Natural killer cell (primary cell): ENCODE measurements around the gene C1orf87. TPM values are rescaled to one million over a fixed set of nuclear protein-coding genes. Genes with fewer than 3 reads are reported as not detected.
"Not testable (repeated sequence)": the region's sequence is repeated elsewhere in the genome, so short reads cannot be mapped to it uniquely, and the experiment has no call there.

Experiments
- ATAC-seq, 3 donors: fragments of 150-1000 bp in 2 of 3; fragments of 200-7000 bp in 1 of 3; cut with Tn5 transposase; 1 replicate in 1 of 3; 2 replicates in 2 of 3; pipeline ENCODE4 v1.10.0; 2021; ENCODE audit warnings: mild to moderate bottlenecking in 2 of 3, moderate library complexity in 2 of 3
- DNase-seq, 2 donors: peaks; one replicate each; pipeline versions ENCODE4 v3.0.0 to v3.0.0-alpha.2; 2013 to 2021; ENCODE audit warnings: mixed read lengths in 1 of 2
- H3K27ac ChIP-seq: one replicate; pipeline ENCODE4 v1.5.1; 2013; ENCODE audit warnings: mild to moderate bottlenecking, low read length
- H3K27me3 ChIP-seq: one replicate; pipeline ENCODE4 v1.6.1; 2013; ENCODE audit warnings: low read length; ENCODE audit not compliant: control insufficient read depth, insufficient read depth
- H3K36me3 ChIP-seq: one replicate; pipeline ENCODE4 v1.6.1; 2013; ENCODE audit warnings: low read length; ENCODE audit not compliant: control insufficient read depth, insufficient read depth
- H3K4me1 ChIP-seq: one replicate; pipeline ENCODE4 v1.6.1; 2013; ENCODE audit warnings: low read length; ENCODE audit not compliant: control insufficient read depth, insufficient read depth
- H3K4me3 ChIP-seq: one replicate; pipeline ENCODE4 v1.5.1; 2013; ENCODE audit warnings: low read length
- H3K9me3 ChIP-seq: one replicate; pipeline ENCODE4 v1.6.1; 2013; ENCODE audit warnings: low read length; ENCODE audit not compliant: control insufficient read depth, insufficient read depth
- H3K27ac Mint-ChIP-seq, 2 donors: one replicate each; pipeline ENCODE4 v1.8.0; 2022; ENCODE audit warnings: mild to moderate bottlenecking in 2 of 2, mixed read lengths in 2 of 2, moderate library complexity in 1 of 2
- H3K27me3 Mint-ChIP-seq, 2 donors: one replicate each; pipeline ENCODE4 v1.8.0; 2022; ENCODE audit warnings: low read depth in 2 of 2, mixed read lengths in 2 of 2
- H3K36me3 Mint-ChIP-seq: one replicate; pipeline ENCODE4 v1.8.0; 2022; ENCODE audit warnings: mixed read lengths
- H3K4me1 Mint-ChIP-seq, 2 donors: one replicate each; pipeline ENCODE4 v1.8.0; 2022; ENCODE audit warnings: mixed read lengths in 2 of 2
- H3K4me3 Mint-ChIP-seq: one replicate; pipeline ENCODE4 v1.8.0; 2022; ENCODE audit warnings: mild to moderate bottlenecking, moderate library complexity, mixed read lengths
- H3K9me3 Mint-ChIP-seq, 2 donors: one replicate each; pipeline ENCODE4 v1.8.0; 2022; ENCODE audit warnings: mixed read lengths in 2 of 2
- WGBS: methylation state at CpG from one replicate; pipeline ENCODE4 v1.1.7; 2013; ENCODE audit warnings: missing lambda C conversion rate; ENCODE audit not compliant: insufficient coverage; 5-methylcytosine and 5-hydroxymethylcytosine counted together
- intact Hi-C: fragments of 100-400 bp; cut with micrococcal nuclease; formaldehyde crosslinking; loops from one replicate; pipeline ENCODE4 v1.14.2; 2022
- total RNA-seq, 4 donors: library from RNA; stranded (reverse); fragments of 120-200 nt in 1 of 4; gene quantifications; one replicate each; pipeline versions ENCODE4 v1.2.3 to v1.2.4, GENCODE V29; 2013 to 2022
- TF ChIP-seq, protein P1 (sequence below): fragments of 200-600 bp; IDR thresholded peaks from one replicate; pipeline ENCODE4 v1.8.0; 2022; ENCODE audit warnings: antibody characterized with exemption

Gene C1orf87
- total RNA-seq, 3 donors from 2014 or later (not counting 1 experiment from before 2014, with no cell fraction given), result not detected

DNA sequence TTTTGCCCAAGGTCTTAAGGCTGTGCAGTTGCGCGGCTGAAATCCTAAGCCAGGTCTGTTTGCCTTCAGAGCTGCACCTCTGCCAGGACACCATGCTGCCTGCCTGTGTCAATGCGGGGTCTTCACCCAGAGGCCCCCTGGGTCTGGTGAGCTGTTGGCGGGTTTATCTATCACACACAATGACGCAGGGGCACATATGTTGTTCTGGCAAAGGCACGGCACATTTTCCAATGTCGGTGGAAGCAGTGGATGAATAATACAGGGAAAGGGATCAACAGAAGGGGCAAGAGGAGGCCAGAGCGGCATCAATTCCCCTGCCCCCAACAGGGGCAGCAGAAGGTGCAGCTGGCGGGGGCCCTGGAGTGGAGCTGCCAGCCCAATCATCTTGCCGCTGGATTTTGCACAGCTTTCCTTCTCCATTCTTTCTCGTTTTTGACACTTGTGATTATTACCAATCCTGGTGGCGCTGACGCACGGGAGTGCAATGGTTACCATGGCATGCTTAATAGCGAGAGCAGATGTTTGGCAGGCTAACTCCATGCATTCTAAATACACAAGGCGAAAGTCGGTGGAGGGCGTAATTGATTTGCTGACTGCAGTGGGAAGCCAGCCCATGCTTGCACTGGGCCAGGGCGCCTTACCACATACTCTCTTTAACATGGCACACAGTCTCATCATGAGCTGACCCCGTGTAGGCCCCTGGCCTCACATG lies 101.2 kb downstream of the C1orf87 start:
- 91% methylated on average over 20 of the region's 20 CpGs for WGBS
- no peak overlapping the region for H3K4me3 Mint-ChIP-seq
- ATAC-seq (no peak), DNase-seq (no peak)
- intact Hi-C loops, result no loop called here
- no peaks in the 10 kb centered on the region for H3K36me3 Mint-ChIP-seq
- TF ChIP-seq, protein P1, sequence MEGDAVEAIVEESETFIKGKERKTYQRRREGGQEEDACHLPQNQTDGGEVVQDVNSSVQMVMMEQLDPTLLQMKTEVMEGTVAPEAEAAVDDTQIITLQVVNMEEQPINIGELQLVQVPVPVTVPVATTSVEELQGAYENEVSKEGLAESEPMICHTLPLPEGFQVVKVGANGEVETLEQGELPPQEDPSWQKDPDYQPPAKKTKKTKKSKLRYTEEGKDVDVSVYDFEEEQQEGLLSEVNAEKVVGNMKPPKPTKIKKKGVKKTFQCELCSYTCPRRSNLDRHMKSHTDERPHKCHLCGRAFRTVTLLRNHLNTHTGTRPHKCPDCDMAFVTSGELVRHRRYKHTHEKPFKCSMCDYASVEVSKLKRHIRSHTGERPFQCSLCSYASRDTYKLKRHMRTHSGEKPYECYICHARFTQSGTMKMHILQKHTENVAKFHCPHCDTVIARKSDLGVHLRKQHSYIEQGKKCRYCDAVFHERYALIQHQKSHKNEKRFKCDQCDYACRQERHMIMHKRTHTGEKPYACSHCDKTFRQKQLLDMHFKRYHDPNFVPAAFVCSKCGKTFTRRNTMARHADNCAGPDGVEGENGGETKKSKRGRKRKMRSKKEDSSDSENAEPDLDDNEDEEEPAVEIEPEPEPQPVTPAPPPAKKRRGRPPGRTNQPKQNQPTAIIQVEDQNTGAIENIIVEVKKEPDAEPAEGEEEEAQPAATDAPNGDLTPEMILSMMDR, result no peak
- H3K9me3 Mint-ChIP-seq, result no peaks in the 10 kb centered on the region
- peaks cover 4% of the 10 kb centered on the region for H3K27me3 ChIP-seq
- H3K4me3 ChIP-seq, result no peak overlapping the region
- no peak overlapping the region for H3K27ac Mint-ChIP-seq
- no peak overlapping the region for H3K27ac ChIP-seq
- H3K4me1 ChIP-seq, result peaks cover 4% of the 10 kb centered on the region
- no peaks in the 10 kb centered on the region for H3K36me3 ChIP-seq
- H3K27me3 Mint-ChIP-seq, result peaks cover 15 to 19% of the 10 kb centered on the region in 2 donors
- no peaks in the 10 kb centered on the region for H3K9me3 ChIP-seq
- H3K4me1 Mint-ChIP-seq, result peaks cover 0 to 10% of the 10 kb centered on the region in 2 donors

GRCh38 chr1:59971464-59971911 lies 102.1 kb downstream of the C1orf87 start:
- ATAC-seq, result peak in 1 of 3 donors; percentile 56
- no peaks in the 10 kb centered on the region for H3K36me3 ChIP-seq
- no peak overlapping the region for H3K27ac Mint-ChIP-seq
- intact Hi-C loops, result no loop called here
- no peaks in the 10 kb centered on the region for H3K9me3 Mint-ChIP-seq
- peaks cover 0 to 6% of the 10 kb centered on the region in 2 donors for H3K4me1 Mint-ChIP-seq
- H3K27ac ChIP-seq, result no peak overlapping the region
- H3K4me1 ChIP-seq, result peaks cover 4% of the 10 kb centered on the region
- no peaks in the 10 kb centered on the region for H3K36me3 Mint-ChIP-seq
- no peak overlapping the region for H3K4me3 ChIP-seq
- H3K4me3 Mint-ChIP-seq, result no peak overlapping the region
- 11% methylated on average over 18 of the region's 19 CpGs for WGBS
- H3K9me3 ChIP-seq, result no peaks in the 10 kb centered on the region
- TF ChIP-seq, protein P1, result peak; percentile 65
- DNase-seq, result peak in 1 of 2 donors; percentile 61
- H3K27me3 ChIP-seq, result peaks cover 4% of the 10 kb centered on the region
- peaks cover 16 to 19% of the 10 kb centered on the region in 2 donors for H3K27me3 Mint-ChIP-seq

- H3K27me3 Mint-ChIP-seq, result peaks cover 8 to 24% of the 10 kb centered on the region in 2 donors
- H3K36me3 ChIP-seq, H3K36me3 Mint-ChIP-seq, H3K27ac Mint-ChIP-seq, H3K27me3 ChIP-seq, H3K4me1 Mint-ChIP-seq, H3K9me3 ChIP-seq, H3K4me3 ChIP-seq, H3K4me1 ChIP-seq, H3K4me3 Mint-ChIP-seq, DNase-seq, intact Hi-C loops, H3K9me3 Mint-ChIP-seq, ATAC-seq, H3K27ac ChIP-seq: not testable (repeated sequence)
- WGBS, result 97% methylated on average over 42 of the region's 42 CpGs
Observed at GRCh38 chr1:59969542-59970175, 103.9 kb downstream of the C1orf87 start.

- WGBS, result 82% methylated on average over 17 of the region's 17 CpGs
Observed at GRCh38 chr1:59968746-59969145, 104.8 kb downstream of the C1orf87 start.

More at GRCh38 chr1:59968746-59969145, 104.8 kb downstream of the C1orf87 start:
- H3K4me1 Mint-ChIP-seq, intact Hi-C loops, H3K4me1 ChIP-seq, H3K36me3 Mint-ChIP-seq, H3K27ac ChIP-seq, H3K4me3 Mint-ChIP-seq, H3K27ac Mint-ChIP-seq, ATAC-seq, H3K9me3 ChIP-seq, H3K36me3 ChIP-seq, H3K9me3 Mint-ChIP-seq, H3K27me3 ChIP-seq, H3K4me3 ChIP-seq, DNase-seq: not testable (repeated sequence)
- H3K27me3 Mint-ChIP-seq, result peaks cover 8 to 19% of the 10 kb centered on the region in 2 donors
